ENCODE results near the gene LZTR1. TPM values are rescaled to one million over a fixed set of nuclear protein-coding genes. Genes with fewer than 3 reads are reported as not detected.
"Not testable (repeated sequence)": the region's sequence is repeated elsewhere in the genome, so short reads cannot be mapped to it uniquely, and the experiment has no call there.

The LZTR1 gene
- total and polyA plus RNA-seq, 10 donors: 21.9 to 76.2 (median 54.2) TPM

- intact Hi-C loops (cut with DNase I; ENCODE audit: low total_unique reads): no loop called here
- 81 to 92% (median 89%) methylated on average over 8 of the region's 8 CpGs for WGBS, 5 donors
- DNase-seq: no peak
- Histone ChIP-seq H3K36me3 (peaks cover 0 to 79% (median 28%) of the 10 kb centered on the region in 6 donors), H3K27ac (no peak overlapping the region), H3K27me3 (replicated peaks in 1 of 7) (no peaks in the 10 kb centered on the region), H3K4me3 (no peak overlapping the region), H3K4me1 (peaks cover 28 to 92% (median 73%) of the 10 kb centered on the region in 6 donors), H3K9me3 (no peaks in the 10 kb centered on the region)
- TF ChIP-seq POLR2A (IDR thresholded peaks at IDR 0.05): no peak
- TF ChIP-seq POLR2AphosphoS5 (IDR thresholded peaks at IDR 0.05): no peak
- TF ChIP-seq, protein P1, sequence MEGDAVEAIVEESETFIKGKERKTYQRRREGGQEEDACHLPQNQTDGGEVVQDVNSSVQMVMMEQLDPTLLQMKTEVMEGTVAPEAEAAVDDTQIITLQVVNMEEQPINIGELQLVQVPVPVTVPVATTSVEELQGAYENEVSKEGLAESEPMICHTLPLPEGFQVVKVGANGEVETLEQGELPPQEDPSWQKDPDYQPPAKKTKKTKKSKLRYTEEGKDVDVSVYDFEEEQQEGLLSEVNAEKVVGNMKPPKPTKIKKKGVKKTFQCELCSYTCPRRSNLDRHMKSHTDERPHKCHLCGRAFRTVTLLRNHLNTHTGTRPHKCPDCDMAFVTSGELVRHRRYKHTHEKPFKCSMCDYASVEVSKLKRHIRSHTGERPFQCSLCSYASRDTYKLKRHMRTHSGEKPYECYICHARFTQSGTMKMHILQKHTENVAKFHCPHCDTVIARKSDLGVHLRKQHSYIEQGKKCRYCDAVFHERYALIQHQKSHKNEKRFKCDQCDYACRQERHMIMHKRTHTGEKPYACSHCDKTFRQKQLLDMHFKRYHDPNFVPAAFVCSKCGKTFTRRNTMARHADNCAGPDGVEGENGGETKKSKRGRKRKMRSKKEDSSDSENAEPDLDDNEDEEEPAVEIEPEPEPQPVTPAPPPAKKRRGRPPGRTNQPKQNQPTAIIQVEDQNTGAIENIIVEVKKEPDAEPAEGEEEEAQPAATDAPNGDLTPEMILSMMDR (IDR thresholded peaks at IDR 0.05 in 8 of 11, conservative IDR thresholded peaks at IDR 0.05 in 3 of 11): no peak
These were observed 44.1 kb upstream of the LZTR1 start for GRCh38 chr22:20937794-20938671.

DNA sequence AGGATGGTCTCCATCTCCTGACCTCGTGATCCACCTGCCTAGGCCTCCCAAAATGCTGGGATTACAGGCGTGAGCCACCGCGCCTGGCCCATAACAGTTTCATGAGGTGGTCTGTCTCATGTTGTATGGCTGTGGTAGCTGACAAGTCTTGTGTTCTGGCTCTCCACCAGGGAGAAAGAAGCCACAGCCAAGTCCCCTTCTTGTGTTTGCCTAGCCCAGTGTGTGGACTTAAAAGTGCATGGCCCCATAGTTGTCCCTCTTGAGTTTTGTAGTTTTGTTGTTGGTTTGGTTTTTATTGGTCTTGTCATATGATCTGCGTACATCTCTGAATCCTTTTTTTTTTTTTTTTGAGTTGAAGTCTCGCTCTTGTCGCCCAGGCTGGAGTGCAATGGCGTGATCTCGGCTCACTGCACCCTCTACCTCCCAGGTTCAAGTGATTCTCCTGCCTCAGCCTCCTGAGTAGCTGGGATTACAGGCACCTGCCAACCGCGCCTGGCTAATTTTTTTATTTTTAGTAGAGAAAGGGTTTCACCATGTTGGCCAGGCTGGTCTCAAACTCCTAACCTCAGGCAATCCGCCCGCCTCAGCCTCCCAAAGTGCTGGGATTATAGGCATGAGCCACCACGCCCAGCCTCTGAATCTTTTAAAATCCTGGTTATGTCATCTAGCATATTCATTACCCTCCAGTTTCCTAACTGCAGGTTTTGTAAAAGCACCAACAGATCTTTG is 42.5 kb upstream of the LZTR1 start:
- H3K27ac ChIP-seq; intact Hi-C loops (cut with DNase I; ENCODE audit: low total_unique reads); H3K9me3 ChIP-seq; H3K4me3 ChIP-seq; DNase-seq; H3K27me3 ChIP-seq (replicated peaks in 1 of 7): not testable (repeated sequence)
- Histone ChIP-seq H3K36me3 (peaks cover 0 to 63% (median 19%) of the 10 kb centered on the region in 6 donors), H3K4me1 (peaks cover 28 to 94% (median 77%) of the 10 kb centered on the region in 6 donors)
- 95 to 97% (median 96%) methylated on average over 14 of the region's 14 CpGs for WGBS, 5 donors

- TF ChIP-seq POLR2A (IDR thresholded peaks at IDR 0.05): no peak
- TF ChIP-seq, protein P1 (IDR thresholded peaks at IDR 0.05 in 8 of 11, conservative IDR thresholded peaks at IDR 0.05 in 3 of 11): no peak
- no peak for TF ChIP-seq POLR2AphosphoS5 (IDR thresholded peaks at IDR 0.05)
- intact Hi-C loops (cut with DNase I; ENCODE audit: low total_unique reads): no loop called here
- Histone ChIP-seq H3K36me3 (peaks cover 0 to 57% (median 13%) of the 10 kb centered on the region in 6 donors), H3K9me3 (no peaks in the 10 kb centered on the region), H3K27ac (no peak overlapping the region), H3K27me3 (replicated peaks in 1 of 7) (no peaks in the 10 kb centered on the region), H3K4me3 (no peak overlapping the region), H3K4me1 (peaks cover 28 to 96% (median 77%) of the 10 kb centered on the region in 6 donors)
- 67 to 82% (median 80%) methylated on average over 3 of the region's 3 CpGs for WGBS, 5 donors
- no peak for DNase-seq
These were observed 41.9 kb upstream of the LZTR1 start for GRCh38 chr22:20940186-20940651.

- intact Hi-C loops (cut with DNase I; ENCODE audit: low total_unique reads): no loop called here
- H3K4me3 ChIP-seq: no peak overlapping the region
- no peaks in the 10 kb centered on the region for H3K27me3 ChIP-seq (replicated peaks in 1 of 7)
- TF ChIP-seq, protein P1 (IDR thresholded peaks at IDR 0.05 in 8 of 11, conservative IDR thresholded peaks at IDR 0.05 in 3 of 11): no peak
- TF ChIP-seq POLR2A (IDR thresholded peaks at IDR 0.05) (no peak), POLR2AphosphoS5 (IDR thresholded peaks at IDR 0.05) (no peak)
- DNase-seq: no peak
- H3K27ac ChIP-seq: peak overlapping the region in 1 of 8 donors; percentile 21
- 86 to 95% (median 91%) methylated on average over 4 of the region's 4 CpGs for WGBS, 5 donors
- H3K36me3 ChIP-seq: peaks cover 0 to 55% (median 7%) of the 10 kb centered on the region in 6 donors
- no peaks in the 10 kb centered on the region for H3K9me3 ChIP-seq
- peaks cover 28 to 96% (median 80%) of the 10 kb centered on the region in 6 donors for H3K4me1 ChIP-seq
These were observed 41.2 kb upstream of the LZTR1 start for GRCh38 chr22:20940904-20941385.

- DNase-seq; H3K27ac ChIP-seq; H3K27me3 ChIP-seq (replicated peaks in 1 of 7); H3K4me3 ChIP-seq; intact Hi-C loops (cut with DNase I; ENCODE audit: low total_unique reads); H3K9me3 ChIP-seq: not testable (repeated sequence)
- 87 to 94% (median 92%) methylated on average over 7 of the region's 7 CpGs for WGBS, 5 donors
- H3K36me3 ChIP-seq: peaks cover 0 to 55% (median under 1%) of the 10 kb centered on the region in 6 donors
- H3K4me1 ChIP-seq: peaks cover 17 to 96% (median 73%) of the 10 kb centered on the region in 6 donors
These were observed 39.7 kb upstream of the LZTR1 start for GRCh38 chr22:20942203-20942902.

All from spleen (tissue), 11 donors.